Activated CD4-positive, alpha-beta T cell treated with anti-CD3 and anti-CD28 coated beads for 36 hours (primary cell): ENCODE results near the gene HMGCS1. TPM values are rescaled to one million over a fixed set of nuclear protein-coding genes. Genes with fewer than 3 reads are reported as not detected.
A peak's percentile ranks its signal among the peaks of the same experiment; 100 is the strongest.

Experiments used
- ATAC-seq: fragments of 200-7000 bp; cut with Tn5 transposase; one replicate; pipeline ENCODE4 v1.10.0; 2021; ENCODE audit warnings: mild to moderate bottlenecking, moderate library complexity
- CTCF ChIA-PET: fragments of 350-600 bp; sonication (Branson Sonifier 250); formaldehyde crosslinking; loops from one replicate; lab custom pipeline; 2021; ENCODE audit warnings: antibody characterized with exemption; lab: Charles Lee
- POLR2A ChIA-PET: fragments of 350-600 bp; sonication (Branson Sonifier 250); formaldehyde crosslinking; loops from one replicate; lab custom pipeline; 2021; ENCODE audit warnings: antibody characterized with exemption, inconsistent platforms; lab: Charles Lee
- DNase-seq: peaks from one replicate; pipeline ENCODE4 v3.0.0-alpha.2; 2020
- H3K27ac Mint-ChIP-seq: one replicate; pipeline ENCODE4 v1.8.0; 2021; ENCODE audit warnings: mixed read lengths
- H3K27me3 Mint-ChIP-seq: one replicate; pipeline ENCODE4 v1.8.0; 2021; ENCODE audit warnings: mixed read lengths
- H3K36me3 Mint-ChIP-seq: one replicate; pipeline ENCODE4 v1.8.0; 2021; ENCODE audit warnings: low read depth, mixed read lengths
- H3K4me1 Mint-ChIP-seq: one replicate; pipeline ENCODE4 v1.8.0; 2021; ENCODE audit warnings: mixed read lengths
- H3K4me3 Mint-ChIP-seq: one replicate; pipeline ENCODE4 v1.8.0; 2021; ENCODE audit warnings: mild to moderate bottlenecking, moderate library complexity, mixed read lengths
- H3K9me3 Mint-ChIP-seq: one replicate; pipeline ENCODE4 v1.8.0; 2021; ENCODE audit warnings: low read depth, mixed read lengths
- intact Hi-C, 2 experiments: fragments of 100-400 bp; cut with DNase I in 1 of 2; cut with micrococcal nuclease in 1 of 2; formaldehyde crosslinking; loops; one replicate each; pipeline versions ENCODE4 v1.14.2 to v1.15.1; 2022 to 2024; cut with DNase I, micrococcal nuclease
- total RNA-seq, 2 experiments: library from RNA; stranded (reverse); gene quantifications; one replicate each; pipeline ENCODE4 v1.2.3, GENCODE V29; 2021

HMGCS1 gene
- total RNA-seq: 100 to 1,000 TPM in 1 of 2 experiments, 10 to 100 TPM in 1; 95.2 to 102 TPM

GRCh38 chr5:43313035-43313853 lies at the start of gene HMGCS1:
Gene HMGCS1, minus strand, starts transcription at chr5:43313412. Its CDS starts 14,447 bp downstream, at chr5:43298965.
- Mint-ChIP-seq H3K4me1 (peaks cover 71% of the 10 kb centered on the region), H3K27me3 (no peaks in the 10 kb centered on the region), H3K9me3 (peaks cover 11% of the 10 kb centered on the region), H3K27ac (peak within 1 kb of the TSS; percentile 96), H3K36me3 (peaks cover 48% of the 10 kb centered on the region), H3K4me3 (peak within 1 kb of the TSS; percentile 93)
- intact Hi-C loops: loop anchor here (1.0 to 10.0 kb wide), 14 partner anchors 9 to 1492 kb away; partner anchors contain the start of genes C5orf34 (in 2 of the 2), TMEM267 (in 2 of the 2), MRPS30 (in 1 of the 2) and PAIP1 (in 1 of the 2)
- ATAC-seq (peak; percentile 90), DNase-seq (peak; percentile 99)
- ChIA-PET CTCF (interaction anchor here (0.6 to 2.7 kb wide), 18 partner anchors 11 to 401 kb away, joined by 3 to 17 read pairs (median 3); partner anchors contain the start of genes TMEM267 and ZNF131), POLR2A (interaction anchor here (0.7 to 2.9 kb wide), 11 partner anchors 9 to 294 kb away, joined by 3 to 34 read pairs (median 4); partner anchors contain the start of genes TMEM267 and ZNF131)

- Mint-ChIP-seq H3K27me3 (no peaks in the 10 kb centered on the region), H3K9me3 (peaks cover 11% of the 10 kb centered on the region), H3K4me3 (no peak overlapping the region), H3K27ac (no peak overlapping the region), H3K4me1 (peaks cover 4% of the 10 kb centered on the region), H3K36me3 (no peaks in the 10 kb centered on the region)
- DNase-seq (no peak), ATAC-seq (no peak)
- ChIA-PET CTCF (interaction anchor here (0.9 kb wide), 1 partner anchor 12 kb away, joined by 3 read pairs; no protein-coding TSS in a partner anchor), POLR2A (interaction anchor here (0.6 kb wide), 1 partner anchor 1669 kb away, joined by 3 read pairs; no protein-coding TSS in a partner anchor)
- intact Hi-C loops: no loop called here
Measured at GRCh38 chr5:43358726-43359125, 45.5 kb upstream of the HMGCS1 start.

DNA sequence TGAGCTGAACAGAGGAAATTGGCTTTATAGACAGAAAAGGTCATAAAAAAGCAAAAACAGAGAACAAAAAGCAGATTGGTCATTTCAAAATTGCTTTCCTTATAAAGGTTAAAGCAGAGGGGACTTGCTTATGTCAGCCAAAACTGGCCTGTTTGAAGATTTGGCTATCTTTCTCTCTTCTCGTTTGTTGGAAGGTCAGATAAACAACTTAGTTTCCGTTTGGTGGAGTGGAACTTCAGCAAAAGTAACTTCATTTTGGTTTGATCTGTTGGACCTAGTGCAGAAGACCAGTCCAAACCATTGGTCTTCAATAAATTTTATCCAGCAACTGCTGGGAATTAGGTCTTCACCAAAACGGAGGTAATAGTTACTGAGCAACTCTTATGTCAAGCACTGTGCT lies 45.1 kb upstream of the HMGCS1 start:
- H3K9me3 Mint-ChIP-seq: peaks cover 11% of the 10 kb centered on the region
- CTCF ChIA-PET: interaction anchor here (0.9 kb wide), 1 partner anchor 13 kb away, joined by 3 read pairs; no protein-coding TSS in a partner anchor
- POLR2A ChIA-PET: no interaction called here
- no peaks in the 10 kb centered on the region for H3K36me3 Mint-ChIP-seq
- ATAC-seq (no peak), DNase-seq (no peak)
- no peak overlapping the region for H3K4me3 Mint-ChIP-seq
- intact Hi-C loops: no loop called here
- no peaks in the 10 kb centered on the region for H3K27me3 Mint-ChIP-seq
- no peak overlapping the region for H3K27ac Mint-ChIP-seq
- no peaks in the 10 kb centered on the region for H3K4me1 Mint-ChIP-seq

GRCh38 chr5:43357878-43358281 lies 44.7 kb upstream of the HMGCS1 start:
- H3K27me3 Mint-ChIP-seq: no peaks in the 10 kb centered on the region
- ATAC-seq (no peak), DNase-seq (no peak)
- POLR2A ChIA-PET: no interaction called here
- no peak overlapping the region for H3K4me3 Mint-ChIP-seq
- H3K9me3 Mint-ChIP-seq: peaks cover 11% of the 10 kb centered on the region
- intact Hi-C loops: no loop called here
- no peaks in the 10 kb centered on the region for H3K36me3 Mint-ChIP-seq
- H3K4me1 Mint-ChIP-seq: no peaks in the 10 kb centered on the region
- no peak overlapping the region for H3K27ac Mint-ChIP-seq
- CTCF ChIA-PET: interaction anchor here (0.7 kb wide), 1 partner anchor 32 kb away, joined by 3 read pairs; no protein-coding TSS in a partner anchor

DNA sequence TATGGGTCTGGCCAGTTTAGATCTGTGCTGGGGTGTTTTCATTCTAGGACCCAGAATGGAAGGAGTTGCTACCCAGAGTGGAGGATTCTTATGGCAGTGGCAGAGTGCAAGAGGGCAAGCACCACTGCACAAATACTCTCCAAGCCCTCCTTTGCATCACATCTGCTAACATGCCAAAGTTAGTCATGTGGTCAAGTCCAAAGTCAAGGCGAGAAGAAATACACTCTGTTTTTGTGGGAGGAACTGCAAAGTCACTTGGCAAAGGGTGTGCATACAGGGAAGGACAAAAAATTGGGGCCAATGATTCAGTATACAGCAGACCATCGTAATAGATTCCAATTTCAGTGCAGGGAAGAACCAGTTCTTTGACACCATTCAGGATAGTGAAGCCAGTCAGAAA lies 43.9 kb upstream of the HMGCS1 start:
- Mint-ChIP-seq H3K9me3 (peaks cover 11% of the 10 kb centered on the region), H3K27me3 (no peaks in the 10 kb centered on the region), H3K4me3 (no peak overlapping the region), H3K27ac (no peak overlapping the region), H3K36me3 (no peaks in the 10 kb centered on the region), H3K4me1 (no peaks in the 10 kb centered on the region)
- DNase-seq (no peak), ATAC-seq (no peak)
- intact Hi-C loops: no loop called here
- ChIA-PET CTCF (interaction anchor here (0.7 kb wide), 1 partner anchor 32 kb away, joined by 3 read pairs; no protein-coding TSS in a partner anchor), POLR2A (no interaction called here)

- Mint-ChIP-seq H3K4me1 (no peaks in the 10 kb centered on the region), H3K27ac (no peak overlapping the region), H3K36me3 (no peaks in the 10 kb centered on the region), H3K9me3 (peaks cover 6% of the 10 kb centered on the region), H3K27me3 (peaks cover 5% of the 10 kb centered on the region), H3K4me3 (no peak overlapping the region)
- CTCF ChIA-PET: no interaction called here
- POLR2A ChIA-PET: no interaction called here
- no peak for DNase-seq
- intact Hi-C loops: no loop called here
- no peak for ATAC-seq
Measured at GRCh38 chr5:43354774-43355173, 41.6 kb upstream of the HMGCS1 start.

- Mint-ChIP-seq H3K27ac (no peak overlapping the region), H3K36me3 (no peaks in the 10 kb centered on the region), H3K4me1 (no peaks in the 10 kb centered on the region), H3K4me3 (no peak overlapping the region), H3K27me3 (peaks cover 5% of the 10 kb centered on the region), H3K9me3 (no peaks in the 10 kb centered on the region)
- intact Hi-C loops: no loop called here
- CTCF ChIA-PET: interaction anchor here (0.6 kb wide), 1 partner anchor 15 kb away, joined by 3 read pairs; no protein-coding TSS in a partner anchor
- DNase-seq (no peak), ATAC-seq (no peak)
- POLR2A ChIA-PET: no interaction called here
Measured at GRCh38 chr5:43353668-43354067, 40.5 kb upstream of the HMGCS1 start.

DNA sequence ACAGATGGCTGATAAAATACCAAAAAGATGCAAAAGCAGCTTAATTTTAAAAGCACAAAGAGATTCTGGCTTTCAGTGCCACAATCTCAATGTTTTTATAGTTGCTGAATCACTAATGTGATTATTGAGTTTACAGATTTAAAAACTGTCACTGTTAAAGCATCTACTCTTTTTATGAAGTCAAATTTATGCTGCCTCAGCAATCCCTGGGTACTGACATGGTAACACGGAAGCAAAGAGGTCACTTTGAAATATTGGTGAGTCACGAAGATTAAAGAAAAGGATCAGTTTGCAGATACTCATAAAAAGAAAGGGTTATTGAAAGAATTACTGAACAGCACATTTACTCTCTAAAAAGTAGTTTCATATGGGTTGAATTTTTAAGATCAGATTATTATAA lies 39.7 kb upstream of the HMGCS1 start:
- ChIA-PET CTCF (no interaction called here), POLR2A (no interaction called here)
- Mint-ChIP-seq H3K4me1 (no peaks in the 10 kb centered on the region), H3K4me3 (no peak overlapping the region), H3K27ac (no peak overlapping the region), H3K27me3 (peaks cover 5% of the 10 kb centered on the region), H3K9me3 (no peaks in the 10 kb centered on the region), H3K36me3 (no peaks in the 10 kb centered on the region)
- ATAC-seq (no peak), DNase-seq (no peak)
- intact Hi-C loops: no loop called here

DNA sequence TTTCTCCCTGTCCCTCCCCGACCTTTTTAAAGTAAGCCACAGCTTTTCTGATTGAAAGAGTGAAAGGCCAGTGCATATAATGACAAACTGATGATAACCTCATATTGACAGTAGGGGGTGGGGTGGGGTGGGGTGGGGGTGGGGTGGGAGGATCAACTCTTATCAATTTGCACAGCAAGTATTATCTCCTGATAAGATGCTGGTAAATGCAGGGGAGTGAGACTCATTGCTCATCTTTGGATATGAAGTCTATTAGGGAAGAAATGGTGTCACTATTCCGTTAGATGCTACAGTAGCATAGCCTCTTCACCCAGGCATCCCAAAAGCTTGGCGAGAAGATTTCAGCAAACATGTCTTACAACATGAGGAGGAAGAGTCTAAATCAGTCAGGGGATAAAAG lies 38.9 kb upstream of the HMGCS1 start:
- no peak overlapping the region for H3K4me3 Mint-ChIP-seq
- H3K27me3 Mint-ChIP-seq: peaks cover 5% of the 10 kb centered on the region
- no peaks in the 10 kb centered on the region for H3K36me3 Mint-ChIP-seq
- H3K9me3 Mint-ChIP-seq: no peaks in the 10 kb centered on the region
- CTCF ChIA-PET: no interaction called here
- intact Hi-C loops: no loop called here
- H3K4me1 Mint-ChIP-seq: no peaks in the 10 kb centered on the region
- H3K27ac Mint-ChIP-seq: no peak overlapping the region
- POLR2A ChIA-PET: no interaction called here
- DNase-seq: no peak
- ATAC-seq: no peak

DNA sequence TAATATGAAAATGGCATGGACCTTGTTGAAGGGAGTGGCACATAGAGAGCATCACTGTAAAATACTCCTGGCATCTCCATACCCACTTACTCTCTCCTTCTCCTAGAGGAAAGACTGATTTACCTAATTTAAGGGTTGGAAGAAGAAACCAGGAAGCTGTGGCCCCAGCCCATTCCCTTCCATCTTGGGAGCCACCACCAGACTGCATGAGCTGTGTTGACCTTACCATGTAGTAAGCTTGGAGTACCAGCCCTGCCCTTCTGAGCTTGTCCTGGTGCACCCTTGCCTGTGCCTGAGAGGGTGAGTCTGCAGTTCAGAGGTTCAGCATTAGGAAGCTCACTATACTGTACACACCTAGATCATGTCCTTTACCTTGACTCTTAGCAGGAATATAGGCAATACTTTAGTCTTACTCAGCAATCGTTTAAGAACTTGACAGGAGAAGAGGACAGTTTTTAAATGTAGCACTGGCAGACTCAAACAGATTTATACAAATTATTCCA lies 35.7 kb upstream of the HMGCS1 start:
- no peak for DNase-seq
- intact Hi-C loops: no loop called here
- no peak for ATAC-seq

GRCh38 chr5:43348207-43348606 lies 35.0 kb upstream of the HMGCS1 start:
- Mint-ChIP-seq H3K27ac (no peak overlapping the region), H3K4me1 (no peaks in the 10 kb centered on the region), H3K27me3 (peaks cover 20% of the 10 kb centered on the region), H3K9me3 (peaks cover 2% of the 10 kb centered on the region), H3K36me3 (no peaks in the 10 kb centered on the region), H3K4me3 (no peak overlapping the region)
- no peak for DNase-seq
- ChIA-PET CTCF (interaction anchor here (0.5 kb wide), 1 partner anchor 32 kb away, joined by 4 read pairs; no protein-coding TSS in a partner anchor), POLR2A (no interaction called here)
- ATAC-seq: no peak
- intact Hi-C loops: no loop called here

More for the DNA sequence above, 35.7 kb upstream of the HMGCS1 start:
- ChIA-PET CTCF (interaction anchor here (0.5 kb wide), 1 partner anchor 239 kb away, joined by 3 read pairs; no protein-coding TSS in a partner anchor), POLR2A (no interaction called here)
- Mint-ChIP-seq H3K27me3 (peaks cover 13% of the 10 kb centered on the region), H3K4me1 (no peaks in the 10 kb centered on the region), H3K4me3 (no peak overlapping the region), H3K36me3 (no peaks in the 10 kb centered on the region), H3K9me3 (peaks cover 2% of the 10 kb centered on the region), H3K27ac (no peak overlapping the region)
